Left renal pelvis (tissue), 4 donors: Measurements from ENCODE around the gene CERS1. TPM values are rescaled to one million over a fixed set of nuclear protein-coding genes. Genes with fewer than 3 reads are reported as not detected.
A peak's percentile ranks its signal among the peaks of the same experiment; 100 is the strongest.
"Not testable (repeated sequence)": the region's sequence is repeated elsewhere in the genome, so short reads cannot be mapped to it uniquely, and the experiment has no call there.

Experiments used
- DNase-seq, 4 donors: peaks; one replicate each; pipeline ENCODE4 v3.0.0-alpha.2; 2013; ENCODE audit warnings: low read depth in 4 of 4, low spot score in 3 of 4
- polyA plus RNA-seq, 4 donors: library from polyadenylated mRNA; unstranded; fragments of 120-200 nt; gene quantifications; one replicate each; pipeline ENCODE4 v1.2.1, GENCODE V29; 2013; ENCODE audit not compliant: insufficient read length in 4 of 4

The CERS1 gene
- polyA plus RNA-seq, 4 donors = 6.3 to 8.3 (median 6.7) TPM

DNA sequence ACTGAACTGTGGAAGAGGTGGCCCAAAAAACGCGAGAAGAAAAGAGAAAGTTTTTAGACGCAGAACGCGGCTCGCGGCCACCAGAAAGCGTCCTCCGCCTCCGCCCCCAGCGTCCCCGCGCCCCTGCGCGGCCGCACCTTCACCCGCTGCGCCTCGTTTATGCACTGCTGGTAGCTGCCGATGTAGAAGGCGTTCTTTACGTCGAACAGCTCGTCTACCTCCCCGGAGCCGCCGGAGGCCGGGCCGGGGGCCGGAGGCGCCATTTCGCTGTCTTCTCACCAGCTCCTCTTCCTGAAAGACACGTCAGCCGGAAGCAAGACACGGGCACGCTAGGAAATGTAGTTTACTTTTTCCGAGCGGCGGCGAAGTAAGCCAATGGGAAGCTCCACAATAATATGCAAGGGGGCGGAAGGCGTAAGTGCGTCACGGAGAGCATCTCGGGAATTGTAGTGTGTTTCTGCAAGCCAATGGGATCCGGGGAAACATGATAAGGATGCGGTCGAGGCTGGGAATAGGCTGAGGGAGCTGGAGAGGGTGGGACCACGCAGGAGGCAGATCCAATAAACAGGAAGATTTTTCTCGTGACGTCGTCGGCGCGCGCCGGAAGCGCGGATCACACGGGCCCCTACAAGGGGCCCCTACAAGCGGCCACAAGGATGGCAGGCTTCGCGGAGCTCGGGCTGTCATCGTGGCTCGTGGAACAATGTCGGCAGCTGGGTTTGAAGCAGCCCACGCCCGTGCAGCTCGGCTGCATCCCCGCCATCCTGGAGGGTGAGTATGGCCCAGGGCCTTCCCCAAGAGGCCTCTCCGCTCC, 23.3 kb upstream of the CERS1 start, which contains the start of the genes COPE and DDX49:
Gene COPE (minus strand): TSS at position 302 of the 814 bp plus-strand sequence. CDS start 39 bp downstream, at position 263.
Gene DDX49 (plus strand): TSS at position 630 of the 814 bp plus-strand sequence. CDS start 27 bp downstream, at position 657.
- peak; percentile 97 to 100 (median 99) for DNase-seq

DNA sequence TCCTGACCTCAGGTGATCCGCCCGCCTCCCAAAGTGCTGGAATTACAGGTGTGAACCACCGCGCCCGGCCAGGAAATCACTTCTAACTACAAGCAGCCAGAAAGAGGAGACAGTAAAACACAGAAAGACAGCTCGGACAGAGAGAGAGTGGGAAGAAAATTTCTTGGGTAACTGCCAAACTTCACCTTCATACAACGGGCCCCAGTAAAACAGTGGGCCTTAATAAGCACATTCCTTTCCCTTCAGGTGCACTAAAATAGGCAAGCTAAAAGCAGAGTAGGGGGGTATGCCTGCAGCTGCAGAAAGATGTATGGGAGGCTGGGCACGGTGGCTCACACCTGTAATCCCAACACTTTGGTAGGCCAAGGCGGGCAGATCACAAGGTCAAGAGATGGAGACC, 21.6 kb upstream of the CERS1 start:
- not testable (repeated sequence) for DNase-seq

DNA sequence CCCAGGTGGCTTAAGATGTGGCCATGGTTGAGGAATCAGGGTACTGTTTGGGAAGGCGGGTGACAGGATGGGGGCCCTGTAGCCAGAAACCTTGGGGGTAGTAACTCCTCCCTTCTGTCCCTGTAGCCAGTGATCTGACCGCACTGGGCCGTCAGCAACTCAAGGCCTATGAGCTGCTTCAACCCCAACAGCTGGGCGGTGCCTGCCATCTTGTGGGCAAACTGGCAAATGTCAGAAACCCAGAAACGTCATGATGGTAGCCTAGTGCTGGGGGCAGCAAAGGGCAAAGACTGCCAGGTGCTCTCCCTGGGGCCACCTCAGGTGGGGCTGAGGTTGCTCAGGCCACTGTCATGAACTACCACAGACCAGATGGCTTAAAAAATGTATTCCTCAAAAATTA, 19.7 kb upstream of the CERS1 start:
- DNase-seq = no peak

DNA sequence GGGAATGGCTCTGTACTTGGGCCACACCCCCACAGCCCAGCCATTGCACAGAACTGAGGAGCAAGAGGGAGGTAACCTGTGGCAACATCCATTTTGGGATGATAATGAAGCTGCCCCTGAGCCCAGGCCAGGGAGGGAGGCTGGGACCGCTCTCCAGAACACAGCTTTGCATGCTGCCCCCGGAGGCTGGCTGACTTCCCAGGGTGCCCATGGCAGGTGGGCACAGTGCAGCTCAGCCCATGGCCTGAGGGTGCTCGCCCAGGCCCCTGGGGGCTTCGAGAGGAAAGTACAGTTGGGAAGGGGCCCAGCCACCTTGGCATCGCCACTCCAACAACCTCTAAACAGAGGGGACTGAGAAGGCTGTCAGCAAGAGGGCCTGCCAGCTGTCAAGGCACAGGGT, 17.5 kb upstream of the CERS1 start:
- DNase-seq = no peak

DNA sequence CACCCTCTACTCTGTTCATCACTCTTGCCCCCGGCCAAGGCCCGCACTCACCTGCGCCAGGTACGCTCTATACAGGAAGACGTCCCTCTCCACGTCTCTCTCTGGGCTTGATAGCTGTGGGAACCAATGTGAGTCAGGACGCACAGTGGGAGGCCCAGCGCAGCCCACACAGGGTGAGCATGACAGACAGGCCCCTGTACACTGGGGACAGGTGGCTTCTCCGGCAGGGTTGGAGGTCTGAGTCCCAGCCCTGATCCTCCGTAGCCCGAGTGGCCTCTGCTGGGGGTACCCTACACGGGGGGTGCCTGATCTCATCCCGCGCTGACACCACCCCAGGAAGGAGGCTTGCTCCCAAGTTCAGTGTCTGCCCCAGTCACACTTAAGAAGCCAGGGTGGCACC, 17.0 kb upstream of the CERS1 start:
- DNase-seq = no peak

DNA sequence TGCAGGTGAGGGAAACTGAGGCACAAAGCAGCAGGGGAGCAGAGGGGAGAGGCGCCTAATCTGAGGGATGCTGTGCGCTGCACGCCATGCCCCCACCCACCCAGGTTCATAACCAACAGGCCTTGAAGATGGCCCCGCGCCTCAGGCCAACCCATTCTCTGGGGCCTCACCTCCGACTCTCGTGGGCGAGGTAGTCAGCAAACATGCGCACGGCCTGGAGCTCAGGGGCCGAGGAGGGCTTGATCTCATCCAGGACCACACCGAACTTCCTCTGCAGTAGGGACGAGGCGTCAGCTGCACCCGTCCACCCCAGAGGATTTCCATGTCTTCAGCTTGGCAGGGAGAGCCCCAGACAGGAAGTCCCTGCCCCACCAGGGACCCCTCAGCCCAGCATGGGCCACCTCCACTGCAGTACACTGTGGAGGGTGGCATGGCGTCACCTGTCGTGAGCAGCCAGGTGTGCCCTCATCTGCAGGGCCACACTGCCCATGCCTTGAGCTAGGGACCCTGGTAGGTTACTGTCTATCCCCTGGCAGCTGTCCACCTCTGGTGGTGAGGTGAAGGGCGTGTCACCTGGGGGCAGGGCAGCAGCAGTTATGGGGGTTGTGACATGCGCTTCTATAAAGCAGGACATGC, 15.0 kb upstream of the CERS1 start:
- DNase-seq = no peak

DNA sequence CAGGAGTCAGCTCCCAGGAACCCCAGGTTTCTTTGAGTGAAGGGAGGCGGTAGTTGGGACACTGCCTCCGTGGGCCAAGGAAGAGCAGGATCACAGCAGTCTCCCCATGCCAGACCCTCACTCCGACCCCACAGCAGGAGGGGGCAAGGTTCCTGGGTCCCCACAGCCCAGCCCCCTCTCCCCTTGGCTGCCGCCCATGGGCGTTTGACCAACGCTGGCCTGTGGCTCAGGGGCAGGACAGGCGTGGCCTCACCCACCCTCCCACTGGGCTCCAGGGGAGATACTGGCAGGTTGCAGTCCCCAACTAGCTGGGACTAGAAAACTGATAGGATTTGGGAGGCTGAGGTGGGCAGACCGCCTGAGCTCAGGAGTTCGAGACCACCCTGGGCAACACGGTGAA, 14.1 kb upstream of the CERS1 start:
- no peak for DNase-seq

DNA sequence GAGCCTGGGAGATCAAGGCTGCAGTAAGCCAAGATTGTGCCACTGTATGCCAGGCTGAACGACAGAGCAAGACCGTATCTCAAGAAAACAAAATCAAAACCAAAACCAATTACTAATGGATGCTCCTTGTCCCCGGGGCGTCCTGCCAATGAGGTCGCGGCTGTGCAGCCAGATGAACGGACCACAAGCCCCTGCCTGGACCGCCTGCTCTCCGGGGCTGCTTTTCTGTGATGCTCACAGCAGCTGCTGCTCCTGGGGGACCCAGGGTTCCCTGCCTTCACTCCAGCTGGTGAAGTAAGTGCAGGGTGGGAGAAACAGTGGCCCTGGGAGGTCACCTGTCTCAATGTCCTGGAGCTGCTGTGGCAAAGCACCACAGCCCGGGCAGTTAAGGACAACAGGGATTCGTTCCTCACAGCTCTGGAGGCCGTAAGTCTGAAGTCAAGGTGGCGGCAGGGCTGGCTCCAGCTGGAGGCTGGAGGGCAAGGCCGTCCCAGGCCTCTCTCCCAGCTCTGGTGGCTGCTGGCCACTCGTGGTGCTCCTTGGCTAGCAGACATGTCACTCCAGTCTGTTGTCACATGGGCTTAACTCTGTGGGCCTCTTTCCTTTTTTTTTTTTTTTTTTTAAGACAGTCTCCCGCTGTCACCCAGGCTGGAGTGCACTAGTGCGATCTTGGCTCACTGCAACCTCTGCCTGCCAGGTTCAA, 13.1 kb upstream of the CERS1 start:
- no peak for DNase-seq

DNA sequence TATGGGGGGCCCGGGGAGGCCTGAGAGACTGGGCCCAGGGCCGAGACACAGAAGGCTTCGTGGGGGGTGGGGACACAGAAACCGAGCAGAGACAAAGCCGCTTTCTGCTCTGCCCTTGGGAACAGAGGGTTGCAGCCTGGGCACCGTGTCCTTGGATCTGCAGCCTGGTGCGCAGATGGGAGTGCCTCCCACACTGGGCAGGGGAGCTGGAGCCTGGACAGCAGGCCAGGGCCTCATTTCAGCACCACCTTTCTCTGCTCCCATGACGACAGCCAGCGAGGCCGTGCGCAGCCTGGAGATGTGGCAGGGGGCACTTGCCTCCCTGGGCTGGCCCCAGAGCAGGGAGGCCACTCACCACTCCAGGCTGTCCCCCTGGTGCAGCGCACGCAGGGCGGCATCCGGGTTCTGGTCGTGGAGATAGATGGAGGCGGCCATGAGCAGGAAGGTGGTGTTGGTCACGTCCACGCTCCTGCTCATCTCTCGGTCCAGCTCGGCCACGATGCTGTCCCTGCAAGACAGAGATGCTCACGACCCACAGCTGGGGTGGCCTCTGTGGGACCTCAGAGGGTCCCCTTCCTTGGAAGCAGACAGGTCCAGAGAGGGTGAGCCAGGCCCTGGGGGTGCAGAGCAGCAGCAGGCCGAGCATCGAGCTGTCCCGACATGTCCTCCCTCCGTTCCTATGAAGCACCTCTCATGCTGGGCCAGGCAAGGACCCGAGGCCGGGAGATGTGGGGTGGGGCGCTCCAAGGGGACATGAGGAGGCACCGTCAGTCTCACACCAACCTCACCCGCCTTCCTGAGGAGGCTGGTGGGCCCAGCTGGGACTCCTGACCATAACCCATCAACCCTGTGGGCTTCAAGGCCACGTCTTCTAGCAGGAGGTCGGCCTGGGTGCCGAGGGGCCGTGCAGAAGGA, 10.9 kb upstream of the CERS1 start:
- no peak for DNase-seq

DNA sequence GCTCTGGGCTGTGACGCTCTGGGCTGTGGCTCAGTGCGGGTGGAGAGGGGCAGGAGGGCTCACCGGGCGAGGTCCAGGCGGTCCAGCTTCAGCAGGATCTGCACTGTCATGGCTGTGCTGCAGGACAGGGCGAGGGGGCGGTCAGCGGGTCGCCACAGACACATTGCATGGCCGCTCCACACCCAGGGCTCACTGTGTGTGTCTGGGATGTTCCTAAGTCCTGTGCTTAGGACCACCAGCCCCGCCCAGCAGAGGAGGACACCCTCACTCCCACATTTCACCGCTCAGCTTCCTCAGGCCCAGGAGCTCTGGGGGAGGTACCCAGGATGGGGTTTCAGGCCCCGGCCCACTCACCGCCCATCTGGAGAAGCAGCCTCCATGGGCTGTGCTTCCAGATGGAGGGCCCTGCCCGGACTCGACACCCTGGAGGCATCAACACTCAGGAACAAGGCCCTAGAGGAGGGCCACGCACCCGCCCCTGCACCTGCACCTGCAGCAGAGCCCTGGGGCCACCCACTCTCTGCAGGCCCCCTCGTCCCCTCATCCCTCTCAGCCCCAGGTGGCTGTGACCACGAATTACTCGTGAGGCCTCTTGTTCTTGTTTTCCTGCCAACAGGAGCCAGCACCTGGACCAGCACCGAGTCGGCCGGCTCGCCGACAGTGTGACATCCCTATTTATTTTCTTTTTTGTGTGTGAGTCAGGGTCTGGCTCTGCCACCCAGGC, 9.7 kb upstream of the CERS1 start:
- DNase-seq = peak in 1 of 4 donors; percentile 54

DNA sequence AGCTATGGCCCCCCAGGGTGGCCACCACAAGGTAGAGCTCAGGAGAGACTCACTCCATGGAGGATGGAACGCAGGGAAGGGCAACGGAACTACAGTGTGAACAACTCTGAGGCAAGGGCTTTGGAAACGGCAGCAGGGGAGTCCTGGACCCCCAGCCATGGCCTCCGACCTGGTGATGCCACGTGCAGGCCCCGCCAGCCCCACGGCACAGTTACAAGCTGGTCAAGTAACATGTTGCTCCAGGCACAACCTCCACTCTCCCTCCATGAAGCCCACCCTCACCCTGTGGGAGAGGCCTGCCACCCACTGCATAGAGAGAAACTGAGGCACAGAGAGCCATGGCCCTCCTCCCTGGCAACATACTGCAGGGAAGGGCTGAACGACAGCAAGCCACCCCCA, 9.1 kb upstream of the CERS1 start:
- no peak for DNase-seq

DNA sequence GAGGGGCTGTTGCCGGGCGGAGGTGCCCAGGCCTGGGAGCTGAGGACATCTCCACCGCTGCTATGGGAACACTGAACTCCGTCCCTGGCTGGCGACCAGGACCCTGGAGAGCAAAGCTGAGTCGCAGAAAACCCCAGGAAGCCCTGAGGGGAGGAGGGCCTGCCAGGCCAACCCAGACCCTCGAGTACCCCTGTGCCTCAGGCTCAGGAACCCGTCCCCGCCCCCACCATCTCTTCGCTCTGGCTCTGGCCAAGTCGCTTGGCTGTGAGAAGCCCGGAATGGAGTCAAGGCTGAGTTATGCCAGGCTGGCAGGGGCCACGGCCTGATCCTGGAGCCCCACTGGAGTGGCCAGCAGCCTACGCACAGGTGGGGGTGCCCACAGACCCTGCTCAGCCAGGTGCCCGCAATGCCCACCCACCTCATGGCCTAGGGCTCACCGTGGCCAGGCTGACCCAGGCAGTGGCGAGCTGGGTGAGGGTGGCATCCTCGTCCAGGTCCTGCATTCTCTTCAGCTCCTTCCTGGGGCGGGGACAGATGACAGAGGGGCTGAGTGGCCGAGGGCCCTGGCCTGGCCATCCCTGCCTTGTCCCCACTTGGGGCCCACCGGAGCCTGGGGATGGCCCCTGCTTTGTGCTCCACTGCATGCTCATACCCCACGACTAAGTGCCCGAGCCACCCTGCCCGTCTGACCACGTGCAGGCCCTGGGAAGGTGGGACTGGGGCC, 8.5 kb upstream of the CERS1 start:
- no peak for DNase-seq

DNA sequence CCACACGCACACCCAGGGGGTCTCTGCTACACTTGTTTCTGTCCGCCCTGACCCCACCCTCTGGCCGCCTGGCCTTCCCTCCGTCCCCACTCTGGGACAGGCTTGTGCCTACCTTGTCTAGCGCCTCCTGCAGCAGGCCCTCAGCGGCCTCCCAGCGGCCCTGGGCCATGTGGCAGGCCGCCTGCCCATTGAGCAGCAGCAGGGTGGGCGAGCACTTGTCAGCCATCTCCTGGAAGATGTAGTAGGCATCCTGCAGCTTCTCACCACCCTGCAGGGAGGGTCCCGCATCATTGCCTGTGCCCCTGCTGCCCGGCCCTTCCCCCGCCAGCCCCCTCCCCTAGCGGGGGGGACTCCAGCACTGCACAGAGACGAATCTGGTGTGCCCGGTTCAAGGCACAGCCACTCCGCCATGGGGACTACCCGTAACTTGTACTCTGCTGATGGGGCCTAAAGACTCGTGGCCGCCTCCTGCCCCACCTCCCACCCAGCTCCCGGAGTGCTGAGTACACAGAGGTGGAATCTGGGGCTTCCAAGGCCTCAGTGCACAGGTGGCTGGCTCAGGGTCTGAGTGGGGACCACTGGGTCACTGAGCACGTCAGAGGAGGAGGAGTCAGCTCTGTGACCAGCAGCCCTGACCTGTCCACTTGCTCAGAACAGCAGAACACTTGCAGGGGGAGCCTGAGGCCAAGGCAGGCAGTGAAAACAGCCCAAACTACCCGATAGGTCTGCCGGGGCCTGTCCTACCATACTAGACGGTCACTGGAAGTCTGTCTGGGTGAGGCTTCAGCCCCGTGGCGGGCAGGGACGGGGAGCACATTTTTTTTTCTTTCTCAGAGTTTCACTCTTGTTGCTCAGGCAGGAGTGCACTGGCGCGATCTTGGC, 7.4 kb upstream of the CERS1 start:
- DNase-seq = no peak

DNA sequence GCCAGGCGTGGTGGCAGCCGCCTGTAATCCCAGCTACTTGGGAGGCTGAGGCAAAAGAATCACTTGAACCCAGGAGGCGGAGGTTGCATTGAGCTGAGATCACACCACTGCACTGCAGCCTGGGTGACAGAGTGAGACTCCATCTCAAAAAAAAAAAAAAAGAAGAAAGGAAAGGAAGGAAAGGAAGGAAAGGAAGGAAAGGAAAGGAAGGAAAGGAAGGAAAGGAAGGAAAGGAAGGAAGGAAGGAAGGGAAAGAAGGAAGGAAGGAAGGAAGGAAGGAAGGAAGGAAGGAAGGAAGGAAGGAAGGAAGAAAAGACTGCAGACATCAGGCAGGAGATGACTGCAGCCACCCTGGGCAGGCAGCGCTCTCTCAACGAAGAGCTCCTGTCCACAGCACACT, 6.6 kb upstream of the CERS1 start:
- DNase-seq = not testable (repeated sequence)

DNA sequence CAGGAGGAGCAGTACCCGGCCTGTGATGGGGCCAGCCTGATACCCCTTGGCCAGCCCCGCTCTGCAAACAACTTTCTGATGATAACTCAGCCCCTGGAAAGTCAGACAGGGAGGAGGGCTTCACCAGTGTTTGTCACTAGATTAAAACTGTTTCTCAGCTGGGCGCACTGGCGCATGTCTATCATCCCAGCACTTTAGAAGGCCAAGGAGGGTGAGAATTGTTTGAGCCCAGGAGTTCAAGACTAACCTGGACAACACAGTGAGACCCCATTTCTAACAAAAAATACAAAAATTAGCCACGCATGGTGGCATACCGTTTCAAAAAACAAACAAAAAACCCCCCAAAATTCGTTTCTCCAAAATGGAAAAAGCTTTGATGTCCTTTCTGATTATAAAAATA, 5.5 kb upstream of the CERS1 start:
- no peak for DNase-seq

DNA sequence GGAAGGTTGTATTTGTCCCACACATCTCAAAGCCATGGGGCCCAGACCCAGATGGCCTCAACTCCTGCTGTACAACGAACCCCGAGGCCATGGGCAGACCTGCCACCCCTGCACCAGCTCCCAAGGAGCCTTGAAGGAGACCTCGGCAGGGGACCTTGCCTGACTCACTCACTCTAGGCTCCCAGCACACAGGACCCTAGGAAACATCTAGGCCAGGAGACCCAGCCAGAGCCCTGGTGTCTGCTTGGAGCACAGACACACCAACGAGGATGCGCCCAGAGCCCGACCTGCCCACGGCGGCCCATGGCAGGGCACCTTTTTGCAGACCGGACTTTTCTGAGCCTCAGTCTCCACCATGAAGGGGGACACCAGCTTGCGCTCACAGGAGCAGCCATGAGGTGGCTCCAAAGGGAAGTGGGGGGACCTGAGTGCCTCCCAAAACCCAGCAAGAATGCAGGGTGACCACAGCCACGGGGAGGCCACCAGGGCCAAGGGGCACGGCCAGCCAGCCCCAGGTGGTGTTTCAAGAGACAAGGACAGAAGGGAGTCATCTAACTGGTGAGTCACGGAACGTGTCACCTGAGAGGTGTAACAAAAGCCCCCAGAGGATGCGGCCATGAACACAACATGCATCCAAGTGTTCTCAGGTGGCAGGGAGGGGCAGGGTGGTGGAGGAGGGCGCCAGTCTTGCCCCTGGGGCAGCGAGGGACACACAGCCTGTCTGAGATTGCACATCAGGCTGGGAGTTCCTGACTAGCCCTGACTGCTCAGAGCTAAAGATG, 4.9 kb upstream of the CERS1 start:
- DNase-seq = no peak
